Inflammatory macrophage treated with lipopolysaccharide for 4 hours (primary cell): ENCODE data around the gene GPR179.

ENCODE experiments used
- DNase-seq: peaks from one replicate; pipeline ENCODE4 v3.0.0-alpha.2; 2020

The GPR179 gene

GRCh38 chr17:38343608-38344419 lies at the start of gene GPR179:
Gene GPR179 (minus strand): TSS chr17:38343956. CDS start chr17:38343789, 167 bp downstream.
- DNase-seq: no peak

- no peak for DNase-seq
These were observed 35.7 kb upstream of the GPR179 start for GRCh38 chr17:38379448-38379847.

GRCh38 chr17:38369124-38369886 lies 25.5 kb upstream of the GPR179 start:
- DNase-seq: no peak

GRCh38 chr17:38364741-38365140 lies 21.0 kb upstream of the GPR179 start:
- no peak for DNase-seq

GRCh38 chr17:38363016-38363415 lies 19.3 kb upstream of the GPR179 start:
- no peak for DNase-seq

GRCh38 chr17:38361694-38362465 lies 18.1 kb upstream of the GPR179 start:
- DNase-seq: no peak

GRCh38 chr17:38358586-38359513 lies 15.1 kb upstream of the GPR179 start:
- no peak for DNase-seq

GRCh38 chr17:38357486-38358123 lies 13.8 kb upstream of the GPR179 start:
- no peak for DNase-seq

GRCh38 chr17:38355251-38355650 lies 11.5 kb upstream of the GPR179 start:
- DNase-seq: no peak

GRCh38 chr17:38354466-38354865 lies 10.7 kb upstream of the GPR179 start:
- no peak for DNase-seq

- no peak for DNase-seq
These were observed 9.9 kb upstream of the GPR179 start for GRCh38 chr17:38353668-38354067.

- no peak for DNase-seq
These were observed 9.4 kb upstream of the GPR179 start for GRCh38 chr17:38353086-38353604.

- DNase-seq: peak; percentile 19
These were observed 8.7 kb upstream of the GPR179 start for GRCh38 chr17:38352245-38353085.

- peak; percentile 90 for DNase-seq
These were observed 7.9 kb upstream of the GPR179 start, which contains the start of gene SOCS7 for GRCh38 chr17:38351412-38352222. Gene SOCS7 (plus strand): TSS chr17:38351844. CDS start chr17:38352053, 209 bp downstream.

- no peak for DNase-seq
These were observed 6.3 kb upstream of the GPR179 start for GRCh38 chr17:38350035-38350434.

GRCh38 chr17:38349097-38349730 lies 5.5 kb upstream of the GPR179 start:
- peak; percentile 77 for DNase-seq

- DNase-seq: no peak
These were observed 2.0 kb upstream of the GPR179 start for GRCh38 chr17:38345743-38346142.

GRCh38 chr17:38344420-38344745 lies 627 bp upstream of the GPR179 start:
- DNase-seq: no peak
